Neutrophil (primary cell): ENCODE results near the gene BAMBI.

ENCODE experiments used
- H3K27ac ChIP-seq: fragments of 200-600 bp; sonication (generic); 2 replicates; pipeline ENCODE4 v1.5.1; 2016; ENCODE audit warnings: mild to moderate bottlenecking, moderate library complexity
- H3K27me3 ChIP-seq: fragments of 200-600 bp; sonication (generic); 2 replicates; pipeline ENCODE4 v1.6.0; 2016; ENCODE audit warnings: mild to moderate bottlenecking
- H3K36me3 ChIP-seq: fragments of 200-600 bp; sonication (generic); 2 replicates; pipeline ENCODE4 v1.5.1; 2017
- H3K4me1 ChIP-seq, 2 experiments: fragments of 200-600 bp in 1 of 2; sonication (generic) in 1 of 2; 1 replicate in 1 of 2; 2 replicates in 1 of 2; pipeline versions ENCODE4 v1.5.1 to v1.6.1; 2013 to 2016; ENCODE audit warnings: low read depth in 1 of 2, low read length in 1 of 2, mild to moderate bottlenecking in 1 of 2, moderate library complexity in 1 of 2; ENCODE audit not compliant: control insufficient read depth in 1 of 2, insufficient read depth in 1 of 2
- H3K4me3 ChIP-seq, 2 experiments: fragments of 200-600 bp in 1 of 2; sonication (generic) in 1 of 2; 1 replicate in 1 of 2; 2 replicates in 1 of 2; pipeline ENCODE4 v1.5.1; 2013 to 2016; ENCODE audit warnings: low read depth in 1 of 2, low read length in 1 of 2, mild to moderate bottlenecking in 1 of 2, moderate library complexity in 1 of 2
- H3K9me3 ChIP-seq: fragments of 200-600 bp; sonication (generic); 2 replicates; pipeline ENCODE4 v1.5.1; 2016
- CTCF ChIP-seq: fragments of 200-600 bp; sonication (generic); IDR thresholded peaks from 2 replicates; pipeline ENCODE4 v1.5.1; 2016; ENCODE audit warnings: antibody characterized with exemption

BAMBI gene

GRCh38 chr10:28728366-28728765 lies 51.0 kb downstream of the BAMBI start:
- Histone ChIP-seq H3K4me3 (no peak overlapping the region), H3K4me1 (no peaks in the 10 kb centered on the region), H3K27me3 (peaks cover 21% of the 10 kb centered on the region), H3K36me3 (no peaks in the 10 kb centered on the region), H3K9me3 (no peaks in the 10 kb centered on the region), H3K27ac (no peak overlapping the region)
- TF ChIP-seq CTCF = no peak

- no peak for TF ChIP-seq CTCF
- no peaks in the 10 kb centered on the region for H3K4me1 ChIP-seq
- H3K9me3 ChIP-seq = no peaks in the 10 kb centered on the region
- H3K27me3 ChIP-seq = peaks cover 3% of the 10 kb centered on the region
- no peak overlapping the region for H3K4me3 ChIP-seq
- no peaks in the 10 kb centered on the region for H3K36me3 ChIP-seq
- H3K27ac ChIP-seq = no peak overlapping the region
These were observed 52.9 kb downstream of the BAMBI start for GRCh38 chr10:28730031-28730778.

- no peak for TF ChIP-seq CTCF
- no peak overlapping the region for H3K27ac ChIP-seq
- no peaks in the 10 kb centered on the region for H3K36me3 ChIP-seq
- H3K9me3 ChIP-seq = no peaks in the 10 kb centered on the region
- H3K4me3 ChIP-seq = no peak overlapping the region
- H3K27me3 ChIP-seq = peaks cover 9% of the 10 kb centered on the region
- H3K4me1 ChIP-seq = no peaks in the 10 kb centered on the region
These were observed 54.8 kb downstream of the BAMBI start for GRCh38 chr10:28732091-28732490.
